Endothelial cell of umbilical vein (primary cell): ENCODE data around the gene HSD17B2.

Experiments used
- EZH2 ChIP-seq: IDR thresholded peaks from 2 replicates; pipeline ENCODE4 v1.6.1; 2012; ENCODE audit warnings: borderline replicate concordance, low read depth, mild to moderate bottlenecking, moderate library complexity, low read length, inconsistent platforms; ENCODE audit not compliant: severe bottlenecking
- JUN ChIP-seq: IDR thresholded peaks from 2 replicates; pipeline ENCODE4 v1.6.1; 2011; ENCODE audit warnings: borderline replicate concordance, low read depth; ENCODE audit not compliant: insufficient read length, insufficient read depth
- MYC ChIP-seq: IDR thresholded peaks from one replicate; pipeline ENCODE4 v1.6.1; 2011; ENCODE audit warnings: mild to moderate bottlenecking, low read depth, low read length
- POLR2A ChIP-seq: IDR thresholded peaks from 2 replicates; pipeline ENCODE4 v1.6.1; 2012; ENCODE audit warnings: low read depth, mild to moderate bottlenecking, control low read depth, low read length
- TF ChIP-seq, protein P1 (sequence below), 2 donors: IDR thresholded peaks; 1 replicate in 1 of 2; 2 replicates in 1 of 2; pipeline ENCODE4 v1.5.1; 2011; ENCODE audit warnings: low read length in 2 of 2, mild to moderate bottlenecking in 2 of 2, moderate library complexity in 2 of 2, control low read depth in 1 of 2, inconsistent platforms in 1 of 2, low read depth in 1 of 2; ENCODE audit not compliant: insufficient read depth in 1 of 2; ENCODE audit errors: extremely low read depth in 1 of 2
- TF ChIP-seq, protein P2 (sequence below): IDR thresholded peaks from 2 replicates; pipeline ENCODE4 v1.6.1; 2011; ENCODE audit not compliant: insufficient read depth, insufficient read length

- TF ChIP-seq, protein P1, sequence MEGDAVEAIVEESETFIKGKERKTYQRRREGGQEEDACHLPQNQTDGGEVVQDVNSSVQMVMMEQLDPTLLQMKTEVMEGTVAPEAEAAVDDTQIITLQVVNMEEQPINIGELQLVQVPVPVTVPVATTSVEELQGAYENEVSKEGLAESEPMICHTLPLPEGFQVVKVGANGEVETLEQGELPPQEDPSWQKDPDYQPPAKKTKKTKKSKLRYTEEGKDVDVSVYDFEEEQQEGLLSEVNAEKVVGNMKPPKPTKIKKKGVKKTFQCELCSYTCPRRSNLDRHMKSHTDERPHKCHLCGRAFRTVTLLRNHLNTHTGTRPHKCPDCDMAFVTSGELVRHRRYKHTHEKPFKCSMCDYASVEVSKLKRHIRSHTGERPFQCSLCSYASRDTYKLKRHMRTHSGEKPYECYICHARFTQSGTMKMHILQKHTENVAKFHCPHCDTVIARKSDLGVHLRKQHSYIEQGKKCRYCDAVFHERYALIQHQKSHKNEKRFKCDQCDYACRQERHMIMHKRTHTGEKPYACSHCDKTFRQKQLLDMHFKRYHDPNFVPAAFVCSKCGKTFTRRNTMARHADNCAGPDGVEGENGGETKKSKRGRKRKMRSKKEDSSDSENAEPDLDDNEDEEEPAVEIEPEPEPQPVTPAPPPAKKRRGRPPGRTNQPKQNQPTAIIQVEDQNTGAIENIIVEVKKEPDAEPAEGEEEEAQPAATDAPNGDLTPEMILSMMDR (IDR thresholded peaks at IDR 0.05; ENCODE audit: extremely low read depth in 1 of 2, insufficient read depth in 1 of 2, low read depth in 1 of 2, low read length in 2 of 2), result no peak
- TF ChIP-seq EZH2, result no peak
- no peak for TF ChIP-seq POLR2A
- no peak for TF ChIP-seq JUN
- no peak for TF ChIP-seq MYC
- TF ChIP-seq, protein P2, sequence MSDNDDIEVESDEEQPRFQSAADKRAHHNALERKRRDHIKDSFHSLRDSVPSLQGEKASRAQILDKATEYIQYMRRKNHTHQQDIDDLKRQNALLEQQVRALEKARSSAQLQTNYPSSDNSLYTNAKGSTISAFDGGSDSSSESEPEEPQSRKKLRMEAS, result no peak
Observed at GRCh38 chr16:82108100-82108499, 73.0 kb downstream of the HSD17B2 start.
